HG02763 (cell line): ENCODE data around the gene VSIG8.

Source experiments
- ATAC-seq: cut with Tn5 transposase; IDR thresholded peaks from one replicate; pipeline ENCODE4 v1.9.1; 2021; ENCODE audit warnings: mild to moderate bottlenecking, moderate library complexity; ENCODE audit not compliant: unreplicated experiment

The VSIG8 gene

GRCh38 chr1:159831412-159832141 is 30.9 kb downstream of the VSIG8 start:
- no peak for ATAC-seq

DNA sequence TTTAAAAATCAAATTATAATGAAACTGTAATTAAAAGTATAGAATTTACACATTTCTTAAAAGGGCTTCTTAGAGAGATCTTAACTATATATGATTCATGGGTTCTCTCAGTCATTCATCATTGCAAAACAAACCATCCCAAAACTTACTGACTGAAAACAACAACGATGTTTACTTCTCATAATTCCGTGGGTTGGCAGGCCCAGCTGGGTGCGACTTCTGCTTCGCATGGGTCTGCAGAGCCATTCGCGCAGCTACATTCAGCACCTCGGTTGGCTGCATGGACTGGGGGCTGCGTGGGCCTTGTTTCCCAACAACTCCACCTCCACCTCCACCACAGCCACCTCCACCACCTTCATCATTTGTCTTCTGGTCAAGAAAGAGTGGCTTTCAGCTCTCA is 31.7 kb downstream of the VSIG8 start:
- ATAC-seq, result no peak

DNA sequence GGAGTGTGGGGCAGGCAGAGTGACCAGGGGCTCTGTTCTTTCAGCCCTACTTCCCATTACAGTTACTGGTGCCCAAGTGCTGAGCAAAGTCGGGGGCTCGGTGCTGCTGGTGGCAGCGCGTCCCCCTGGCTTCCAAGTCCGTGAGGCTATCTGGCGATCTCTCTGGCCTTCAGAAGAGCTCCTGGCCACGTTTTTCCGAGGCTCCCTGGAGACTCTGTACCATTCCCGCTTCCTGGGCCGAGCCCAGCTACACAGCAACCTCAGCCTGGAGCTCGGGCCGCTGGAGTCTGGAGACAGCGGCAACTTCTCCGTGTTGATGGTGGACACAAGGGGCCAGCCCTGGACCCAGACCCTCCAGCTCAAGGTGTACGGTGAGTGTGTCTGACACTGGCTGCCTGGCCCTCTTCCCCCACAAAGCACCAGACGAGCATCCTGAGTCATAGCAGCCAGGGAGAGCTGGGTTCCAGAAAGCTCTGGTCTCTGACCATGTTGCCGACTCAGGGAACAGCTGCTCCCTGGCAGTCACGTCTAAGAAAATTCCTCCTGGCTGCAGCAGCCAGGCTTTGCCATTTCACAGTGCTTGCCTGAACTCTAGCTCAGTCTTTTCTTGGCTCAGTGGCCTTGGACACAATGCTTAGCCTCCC is 32.5 kb downstream of the VSIG8 start:
- ATAC-seq, result no peak

GRCh38 chr1:159829273-159829634 is 33.2 kb downstream of the VSIG8 start:
- ATAC-seq, result peak; percentile 81

GRCh38 chr1:159828581-159829272 is 33.7 kb downstream of the VSIG8 start:
- no peak for ATAC-seq

GRCh38 chr1:159828176-159828575 is 34.3 kb downstream of the VSIG8 start:
- no peak for ATAC-seq

DNA sequence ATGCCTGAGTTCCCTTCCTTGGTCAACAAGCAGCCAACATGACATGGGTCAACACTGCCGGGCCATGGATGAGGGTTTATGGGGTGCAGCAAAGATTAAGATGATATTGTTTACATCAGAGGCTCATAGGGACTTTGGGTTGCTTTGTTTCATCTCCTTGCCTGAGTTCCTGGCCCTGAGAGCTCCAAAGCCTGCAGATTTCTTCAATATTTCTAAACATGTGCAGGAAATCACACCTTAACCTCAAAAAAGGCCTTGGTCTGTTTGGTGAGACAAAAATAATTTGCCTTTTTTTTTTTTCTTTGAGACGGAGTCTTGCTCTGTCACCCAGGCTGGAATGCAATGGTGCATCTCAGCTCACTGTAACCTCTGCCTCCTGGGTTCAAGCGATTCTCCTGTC is 34.9 kb downstream of the VSIG8 start:
- ATAC-seq, result no peak

- ATAC-seq, result no peak
Measured at GRCh38 chr1:159827102-159827490, 35.4 kb downstream of the VSIG8 start.

DNA sequence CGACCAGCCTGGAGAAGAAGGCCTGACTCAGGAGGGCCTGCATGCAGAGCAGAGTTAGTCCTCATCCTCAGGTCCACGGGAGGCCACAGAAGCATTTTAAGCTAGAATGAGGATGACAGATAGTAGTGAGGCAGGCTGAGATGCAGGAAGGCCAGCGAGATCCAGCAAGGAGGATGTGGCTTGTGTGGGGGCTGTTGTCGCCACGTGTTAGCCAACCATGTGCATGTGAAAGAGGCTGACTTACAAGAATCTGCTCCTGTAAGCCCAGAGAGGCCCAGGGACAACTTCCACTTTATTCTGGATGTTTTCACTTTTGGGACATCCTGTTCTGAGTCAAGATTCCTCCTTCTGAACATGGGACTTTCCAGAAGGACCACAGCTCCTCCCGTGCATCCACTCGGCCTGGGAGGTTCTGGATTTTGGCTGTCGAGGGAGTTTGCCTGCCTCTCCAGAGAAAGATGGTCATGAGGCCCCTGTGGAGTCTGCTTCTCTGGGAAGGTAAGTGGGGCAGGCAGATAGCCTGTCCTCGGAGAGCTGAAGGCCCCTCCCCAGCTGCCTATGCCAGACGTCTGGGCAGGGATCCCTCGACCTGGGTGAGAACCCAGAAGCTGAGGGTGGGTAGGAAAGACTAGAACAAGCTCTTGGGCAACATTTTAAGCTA is 35.9 kb downstream of the VSIG8 start, which contains the start of gene SLAMF8:
Gene SLAMF8 (plus strand): TSS at position 433 of the 661 bp plus-strand sequence. CDS start 26 bp downstream, at position 459.
- no peak for ATAC-seq

DNA sequence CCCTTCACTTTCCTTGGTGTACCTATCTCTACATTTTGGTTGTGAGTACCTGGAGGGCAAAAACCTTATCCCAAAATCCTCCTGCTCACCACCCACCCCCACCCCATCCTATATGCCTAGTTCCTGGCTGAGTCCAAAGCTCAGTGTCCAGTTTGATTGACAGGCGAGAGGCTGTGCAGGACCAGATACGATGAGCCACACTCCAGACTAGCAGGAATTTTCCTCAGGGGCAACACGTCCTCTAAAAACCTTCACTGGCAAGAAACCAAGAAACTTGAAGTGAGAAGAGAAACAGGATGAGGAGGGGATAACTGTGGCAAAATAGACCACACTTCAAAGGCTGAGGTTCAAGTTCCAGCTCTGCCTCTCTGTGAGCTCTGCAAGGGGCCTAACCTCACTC is 36.9 kb downstream of the VSIG8 start:
- no peak for ATAC-seq

- ATAC-seq, result no peak
Measured at GRCh38 chr1:159823406-159823805, 39.1 kb downstream of the VSIG8 start.

DNA sequence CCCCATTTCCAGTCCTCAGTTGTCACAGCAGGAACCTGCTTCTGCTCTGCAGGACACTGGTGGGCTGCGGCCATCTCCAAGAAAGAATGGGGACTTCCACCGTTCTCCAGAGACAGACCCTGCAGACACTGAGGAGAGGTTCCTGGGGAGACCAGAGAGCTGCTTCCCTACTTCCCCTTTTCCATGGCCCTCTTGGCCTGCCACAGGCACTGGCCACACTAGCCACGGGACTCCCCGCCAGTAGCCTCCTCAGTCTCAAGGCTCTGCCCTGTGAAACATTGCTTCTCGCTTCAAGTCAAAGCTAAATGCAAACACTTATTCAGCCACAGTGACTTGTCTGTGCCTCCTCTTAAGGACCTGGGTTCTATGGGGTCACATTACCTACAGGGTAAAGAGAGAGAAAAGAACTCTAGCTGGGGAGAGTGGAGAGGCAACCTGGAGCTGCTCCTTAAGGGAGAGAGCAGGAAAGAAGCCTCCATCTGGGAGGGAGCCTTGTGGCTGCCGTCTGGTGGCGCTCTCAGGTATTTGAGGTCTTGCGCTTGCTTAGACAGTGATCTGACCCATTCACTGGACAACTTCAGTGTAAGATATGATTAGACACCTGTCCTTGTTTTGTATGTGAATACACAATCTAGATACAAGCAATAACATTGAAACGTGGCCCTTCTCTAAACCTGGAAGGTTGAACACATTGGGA is 41.1 kb downstream of the VSIG8 start:
- no peak for ATAC-seq

GRCh38 chr1:159817276-159818041 is 45.0 kb downstream of the VSIG8 start:
- ATAC-seq, result no peak

GRCh38 chr1:159815926-159816325 is 46.5 kb downstream of the VSIG8 start:
- ATAC-seq, result no peak

DNA sequence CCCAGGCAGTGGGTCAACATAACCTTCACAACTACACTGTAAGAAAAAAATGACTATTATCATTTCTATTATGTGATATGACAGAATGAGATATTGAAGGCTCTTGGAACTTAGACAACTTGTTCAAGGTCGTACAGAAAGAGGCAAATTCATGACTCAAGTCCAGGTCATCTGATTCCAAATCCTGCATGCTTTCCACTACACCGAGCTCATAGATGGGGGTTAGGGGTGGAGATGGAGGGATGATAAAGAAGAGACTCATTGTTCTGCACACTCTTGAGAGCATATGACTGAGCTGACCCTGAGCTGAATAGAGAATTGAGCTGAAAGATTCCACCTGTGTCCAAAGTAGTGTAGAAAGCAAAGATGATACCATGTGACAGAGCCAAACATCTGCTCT is 57.5 kb downstream of the VSIG8 start:
- no peak for ATAC-seq
